MM.1S (cell line): ENCODE measurements around the gene IRAK4.

Source experiments
- DNase-seq: peaks from one replicate; pipeline ENCODE4 v3.0.0-alpha.2; 2015
- H2AFZ ChIP-seq: fragments of 300-600 bp; sonication (generic); 2 replicates; pipeline ENCODE4 v1.6.0; 2016; ENCODE audit warnings: antibody characterized with exemption, low read length
- H3F3A ChIP-seq: fragments of 300-600 bp; sonication (generic); 2 replicates; pipeline ENCODE4 v1.6.1; 2016; ENCODE audit warnings: mild to moderate bottlenecking, antibody characterized with exemption, low read length, moderate library complexity, mixed read lengths; ENCODE audit not compliant: insufficient read depth
- H3K27ac ChIP-seq: fragments of 300-600 bp; sonication (generic); 2 replicates; pipeline ENCODE4 v1.5.1; 2016; ENCODE audit warnings: mild to moderate bottlenecking, low read length
- H3K27me3 ChIP-seq: fragments of 300-600 bp; sonication (generic); replicated peaks from 2 replicates; pipeline ENCODE4 v1.6.0; 2016; ENCODE audit warnings: low read length; ENCODE audit not compliant: insufficient read depth
- H3K36me3 ChIP-seq: fragments of 300-600 bp; sonication (generic); replicated peaks from 2 replicates; pipeline ENCODE4 v1.6.1; 2016; ENCODE audit warnings: mild to moderate bottlenecking, low read length, mixed read lengths; ENCODE audit not compliant: insufficient read depth
- H3K4me1 ChIP-seq: fragments of 300-600 bp; sonication (generic); 2 replicates; pipeline ENCODE4 v1.6.1; 2016; ENCODE audit warnings: low read length, mixed read lengths
- H3K4me2 ChIP-seq: fragments of 300-600 bp; sonication (generic); 2 replicates; pipeline ENCODE4 v1.6.0; 2016; ENCODE audit warnings: low read depth, low read length
- H3K4me3 ChIP-seq: fragments of 300-600 bp; sonication (generic); 2 replicates; pipeline ENCODE4 v1.5.1; 2016; ENCODE audit warnings: low read length, mixed read lengths
- H3K79me2 ChIP-seq: fragments of 300-600 bp; sonication (generic); 2 replicates; pipeline ENCODE4 v1.6.1; 2016; ENCODE audit warnings: mixed run types, low read length, mixed read lengths
- H3K9ac ChIP-seq: fragments of 300-600 bp; sonication (generic); 2 replicates; pipeline ENCODE4 v1.6.1; 2016; ENCODE audit warnings: low read length, mixed read lengths
- H3K9me2 ChIP-seq: fragments of 300-600 bp; sonication (generic); replicated peaks from 2 replicates; pipeline ENCODE4 v1.6.1; 2016; ENCODE audit warnings: mild to moderate bottlenecking, low read length, mixed read lengths; ENCODE audit not compliant: insufficient read depth
- H3K9me3 ChIP-seq: fragments of 300-600 bp; sonication (generic); replicated peaks from 2 replicates; pipeline ENCODE4 v1.6.1; 2016; ENCODE audit warnings: mild to moderate bottlenecking, low read length, mixed read lengths; ENCODE audit not compliant: insufficient read depth
- H4K20me1 ChIP-seq: fragments of 300-600 bp; sonication (generic); 2 replicates; pipeline ENCODE4 v1.6.1; 2016; ENCODE audit warnings: mild to moderate bottlenecking, low read length, moderate library complexity, mixed read lengths; ENCODE audit not compliant: insufficient read depth
- EZH2 ChIP-seq: fragments of 300-600 bp; sonication (generic); optimal IDR thresholded peaks from 2 replicates; pipeline ENCODE3; 2017; ENCODE audit warnings: low read depth, mild to moderate bottlenecking, antibody characterized with exemption, low read length, mixed read lengths
- EZH2phosphoT487 ChIP-seq: fragments of 300-600 bp; sonication (generic); IDR thresholded peaks from 2 replicates; pipeline ENCODE4 v1.6.1; 2018; ENCODE audit warnings: antibody characterized with exemption, low read length
- TF ChIP-seq, protein P1 (sequence below): fragments of 300-600 bp; sonication (generic); IDR thresholded peaks from 2 replicates; pipeline ENCODE4 v1.5.1; 2016; ENCODE audit warnings: antibody characterized with exemption, low read length, mixed read lengths

The IRAK4 gene

DNA sequence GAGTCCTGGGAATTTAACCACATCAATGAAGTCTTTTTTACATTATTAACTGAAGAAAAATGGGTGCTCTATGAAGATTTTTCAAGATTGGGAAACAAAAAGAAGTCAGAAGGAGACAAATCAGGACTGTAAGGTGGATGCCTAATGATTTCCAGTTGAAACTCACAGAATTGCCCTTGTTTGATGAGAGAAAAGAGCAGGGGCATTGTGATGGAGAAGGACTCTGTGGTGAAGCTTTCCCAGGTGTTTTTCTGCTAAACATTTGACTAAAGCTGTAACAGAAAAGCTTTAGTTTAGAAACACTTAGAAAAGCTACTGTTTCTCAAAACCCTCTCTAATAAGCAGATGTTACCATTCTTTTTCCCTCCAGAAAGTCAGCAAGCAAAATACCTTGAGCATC, 5.8 kb downstream of the IRAK4 start:
- no peaks in the 10 kb centered on the region for H3K36me3 ChIP-seq
- no peak overlapping the region for H3K9ac ChIP-seq
- no peaks in the 10 kb centered on the region for H3K9me2 ChIP-seq
- peaks cover 27% of the 10 kb centered on the region for H3K4me1 ChIP-seq
- no peaks in the 10 kb centered on the region for H3K9me3 ChIP-seq
- peaks cover 23% of the 10 kb centered on the region for H3K79me2 ChIP-seq
- no peaks in the 10 kb centered on the region for H4K20me1 ChIP-seq
- no peak for DNase-seq
- no peaks in the 10 kb centered on the region for H3K27me3 ChIP-seq
- TF ChIP-seq EZH2phosphoT487 (no peak), EZH2 (no peak)
- TF ChIP-seq, protein P1, sequence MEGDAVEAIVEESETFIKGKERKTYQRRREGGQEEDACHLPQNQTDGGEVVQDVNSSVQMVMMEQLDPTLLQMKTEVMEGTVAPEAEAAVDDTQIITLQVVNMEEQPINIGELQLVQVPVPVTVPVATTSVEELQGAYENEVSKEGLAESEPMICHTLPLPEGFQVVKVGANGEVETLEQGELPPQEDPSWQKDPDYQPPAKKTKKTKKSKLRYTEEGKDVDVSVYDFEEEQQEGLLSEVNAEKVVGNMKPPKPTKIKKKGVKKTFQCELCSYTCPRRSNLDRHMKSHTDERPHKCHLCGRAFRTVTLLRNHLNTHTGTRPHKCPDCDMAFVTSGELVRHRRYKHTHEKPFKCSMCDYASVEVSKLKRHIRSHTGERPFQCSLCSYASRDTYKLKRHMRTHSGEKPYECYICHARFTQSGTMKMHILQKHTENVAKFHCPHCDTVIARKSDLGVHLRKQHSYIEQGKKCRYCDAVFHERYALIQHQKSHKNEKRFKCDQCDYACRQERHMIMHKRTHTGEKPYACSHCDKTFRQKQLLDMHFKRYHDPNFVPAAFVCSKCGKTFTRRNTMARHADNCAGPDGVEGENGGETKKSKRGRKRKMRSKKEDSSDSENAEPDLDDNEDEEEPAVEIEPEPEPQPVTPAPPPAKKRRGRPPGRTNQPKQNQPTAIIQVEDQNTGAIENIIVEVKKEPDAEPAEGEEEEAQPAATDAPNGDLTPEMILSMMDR: no peak
- H3F3A ChIP-seq: peaks cover 26% of the 10 kb centered on the region; the same call in 1 of the 2 replicates
- no peak overlapping the region for H3K4me3 ChIP-seq
- H3K27ac ChIP-seq: no peak overlapping the region
- no peak overlapping the region for H2AFZ ChIP-seq
- H3K4me2 ChIP-seq: no peak overlapping the region

DNA sequence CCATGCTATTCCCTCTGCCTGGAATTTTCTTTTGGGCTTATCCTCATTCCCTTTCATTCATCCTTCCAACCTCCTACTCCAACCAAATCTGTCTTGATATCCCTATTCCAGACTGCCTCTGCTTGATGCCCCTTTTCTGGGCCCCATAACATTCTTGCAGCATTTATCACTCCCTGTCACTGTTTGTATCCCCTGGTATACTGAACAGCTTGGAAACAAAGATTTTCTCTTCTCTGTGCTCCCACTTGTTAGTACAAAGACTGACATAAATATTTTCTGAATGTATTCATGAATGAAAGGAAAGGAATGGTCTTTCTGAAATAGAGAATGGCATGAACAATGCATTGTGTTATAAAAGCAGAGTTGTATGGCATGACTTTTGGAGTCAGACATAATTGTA, 7.5 kb downstream of the IRAK4 start:
- no peak overlapping the region for H3K4me3 ChIP-seq
- no peaks in the 10 kb centered on the region for H3K9me3 ChIP-seq
- no peaks in the 10 kb centered on the region for H3K9me2 ChIP-seq
- no peak for TF ChIP-seq EZH2phosphoT487
- TF ChIP-seq, protein P1: no peak
- H3K27me3 ChIP-seq: no peaks in the 10 kb centered on the region
- no peak for DNase-seq
- peaks cover 6% of the 10 kb centered on the region for H3K79me2 ChIP-seq
- no peak overlapping the region for H2AFZ ChIP-seq
- peaks cover 11% of the 10 kb centered on the region; the same call in 1 of the 2 replicates for H3F3A ChIP-seq
- no peak overlapping the region for H3K9ac ChIP-seq
- no peaks in the 10 kb centered on the region for H3K36me3 ChIP-seq
- H3K4me2 ChIP-seq: no peak overlapping the region
- no peak overlapping the region for H3K27ac ChIP-seq
- peaks cover 18% of the 10 kb centered on the region for H3K4me1 ChIP-seq
- H4K20me1 ChIP-seq: no peaks in the 10 kb centered on the region

DNA sequence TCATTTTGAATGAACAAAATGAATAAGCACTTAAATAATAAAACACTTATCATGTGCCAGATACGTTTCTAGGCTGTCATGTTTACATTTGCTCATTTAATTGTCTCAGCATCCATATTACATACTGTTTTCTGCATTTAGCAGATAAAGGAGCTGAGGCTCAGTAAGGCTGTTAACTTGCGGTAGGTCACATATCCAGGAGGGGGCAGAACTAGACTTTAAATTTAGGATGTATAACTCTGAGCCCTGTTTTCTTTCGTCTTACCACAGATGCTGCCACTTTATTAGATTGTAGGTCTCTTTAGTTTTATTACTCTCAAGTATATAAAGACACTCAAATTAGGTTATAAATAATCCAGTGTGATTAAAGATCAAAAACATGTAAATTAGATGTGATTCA, 17.7 kb downstream of the IRAK4 start:
- Histone ChIP-seq H3K9me3 (no peaks in the 10 kb centered on the region), H3K4me3 (no peak overlapping the region), H3F3A (no peaks in the 10 kb centered on the region), H3K4me2 (no peak overlapping the region), H3K4me1 (no peaks in the 10 kb centered on the region), H2AFZ (no peak overlapping the region), H3K9me2 (no peaks in the 10 kb centered on the region), H3K79me2 (no peaks in the 10 kb centered on the region), H3K27ac (no peak overlapping the region), H4K20me1 (no peaks in the 10 kb centered on the region), H3K9ac (no peak overlapping the region), H3K27me3 (no peaks in the 10 kb centered on the region), H3K36me3 (peaks cover 5% of the 10 kb centered on the region; the same call in 1 of the 2 replicates)
- peak; percentile 24 for DNase-seq
- TF ChIP-seq EZH2phosphoT487 (no peak), EZH2 (no peak)
- TF ChIP-seq, protein P1: peak; percentile 31
